ENCODE measurements around the gene DSEL.

DNA sequence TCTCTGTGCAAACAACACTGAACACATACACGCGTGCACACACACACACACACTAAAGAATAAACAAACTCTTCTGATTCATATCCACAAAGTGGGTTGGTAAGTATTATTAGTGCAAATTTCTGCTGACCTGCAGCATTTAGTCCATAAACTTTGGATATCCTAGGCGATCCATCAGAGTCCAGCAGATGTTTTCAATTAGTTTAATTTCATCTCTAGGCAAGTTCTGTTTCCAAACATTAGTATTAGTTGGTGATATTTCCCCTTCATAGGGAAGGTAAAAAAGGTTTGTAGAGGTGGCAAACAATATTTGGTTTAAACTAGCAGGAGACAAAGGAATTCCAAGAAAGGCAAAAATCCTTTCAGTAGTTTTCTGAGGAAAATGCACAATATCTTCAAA, 5.7 kb downstream of the DSEL start:
- TF ChIP-seq, protein P1, sequence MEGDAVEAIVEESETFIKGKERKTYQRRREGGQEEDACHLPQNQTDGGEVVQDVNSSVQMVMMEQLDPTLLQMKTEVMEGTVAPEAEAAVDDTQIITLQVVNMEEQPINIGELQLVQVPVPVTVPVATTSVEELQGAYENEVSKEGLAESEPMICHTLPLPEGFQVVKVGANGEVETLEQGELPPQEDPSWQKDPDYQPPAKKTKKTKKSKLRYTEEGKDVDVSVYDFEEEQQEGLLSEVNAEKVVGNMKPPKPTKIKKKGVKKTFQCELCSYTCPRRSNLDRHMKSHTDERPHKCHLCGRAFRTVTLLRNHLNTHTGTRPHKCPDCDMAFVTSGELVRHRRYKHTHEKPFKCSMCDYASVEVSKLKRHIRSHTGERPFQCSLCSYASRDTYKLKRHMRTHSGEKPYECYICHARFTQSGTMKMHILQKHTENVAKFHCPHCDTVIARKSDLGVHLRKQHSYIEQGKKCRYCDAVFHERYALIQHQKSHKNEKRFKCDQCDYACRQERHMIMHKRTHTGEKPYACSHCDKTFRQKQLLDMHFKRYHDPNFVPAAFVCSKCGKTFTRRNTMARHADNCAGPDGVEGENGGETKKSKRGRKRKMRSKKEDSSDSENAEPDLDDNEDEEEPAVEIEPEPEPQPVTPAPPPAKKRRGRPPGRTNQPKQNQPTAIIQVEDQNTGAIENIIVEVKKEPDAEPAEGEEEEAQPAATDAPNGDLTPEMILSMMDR (IDR thresholded peaks at IDR 0.05; ENCODE audit: poor library complexity), result no peak
- no peak for TF ChIP-seq EZH2phosphoT487 (IDR thresholded peaks at IDR 0.05; ENCODE audit: low read depth, severe bottlenecking, unreplicated experiment)

All from hepatocyte (in vitro differentiated cells).